NCI-H526 treated with DMSO at 0.1 percent for 48 hours (cell line): ENCODE measurements around the gene NFATC2.
"Not testable (repeated sequence)": the region's sequence is repeated elsewhere in the genome, so short reads cannot be mapped to it uniquely, and the experiment has no call there.

ENCODE experiments used
- DNase-seq: peaks from one replicate; lab custom pipeline; 2025; lab: John Stamatoyannopoulos, UW

The NFATC2 gene

GRCh38 chr20:51470499-51470820 is 72.1 kb downstream of the NFATC2 start:
- DNase-seq, result peak; percentile 99

GRCh38 chr20:51469578-51470498 is 72.7 kb downstream of the NFATC2 start:
- DNase-seq, result peak; percentile 80

GRCh38 chr20:51469046-51469445 is 73.5 kb downstream of the NFATC2 start:
- DNase-seq, result no peak

- no peak for DNase-seq
Observed at GRCh38 chr20:51468636-51469035, 73.9 kb downstream of the NFATC2 start.

- DNase-seq, result no peak
Observed at GRCh38 chr20:51467956-51468626, 74.4 kb downstream of the NFATC2 start.

- no peak for DNase-seq
Observed at GRCh38 chr20:51463998-51464397, 78.5 kb downstream of the NFATC2 start.

- DNase-seq, result no peak
Observed at GRCh38 chr20:51463560-51463959, 79.0 kb downstream of the NFATC2 start.

- DNase-seq, result no peak
Observed at GRCh38 chr20:51462566-51463276, 79.8 kb downstream of the NFATC2 start.

- DNase-seq, result not testable (repeated sequence)
Observed at GRCh38 chr20:51461846-51462245, 80.7 kb downstream of the NFATC2 start.

GRCh38 chr20:51461306-51461705 is 81.2 kb downstream of the NFATC2 start:
- no peak for DNase-seq

GRCh38 chr20:51460569-51461265 is 81.8 kb downstream of the NFATC2 start:
- no peak for DNase-seq

- DNase-seq, result no peak
Observed at GRCh38 chr20:51460163-51460562, 82.4 kb downstream of the NFATC2 start.

GRCh38 chr20:51458751-51459439 is 83.6 kb downstream of the NFATC2 start:
- no peak for DNase-seq

GRCh38 chr20:51457533-51457932 is 85.0 kb downstream of the NFATC2 start:
- DNase-seq, result no peak

- no peak for DNase-seq
Observed at GRCh38 chr20:51456511-51457509, 85.7 kb downstream of the NFATC2 start.

GRCh38 chr20:51454250-51454865 is 88.2 kb downstream of the NFATC2 start:
- no peak for DNase-seq

- no peak for DNase-seq
Observed at GRCh38 chr20:51452734-51453365, 89.7 kb downstream of the NFATC2 start.

GRCh38 chr20:51452091-51452613 is 90.4 kb downstream of the NFATC2 start:
- no peak for DNase-seq

- DNase-seq, result no peak
Observed at GRCh38 chr20:51451484-51451883, 91.0 kb downstream of the NFATC2 start.
